IMR-90 (cell line): ENCODE results near the gene FAM199X. TPM values are rescaled to one million over a fixed set of nuclear protein-coding genes. Genes with fewer than 3 reads are reported as not detected.

Experiments
- ATAC-seq: fragments of 200-7000 bp; cut with Tn5 transposase; 2 replicates; pipeline ENCODE4 v1.9.1; 2020; ENCODE audit warnings: low read depth, mild to moderate bottlenecking, moderate library complexity
- BruUV-seq: library from RNA; stranded (reverse); fragments of 400-500 nt; replicated peaks from 2 replicates; lab custom pipeline; 2021; lab: Mats Ljungman, UMichigan
- CTCF ChIA-PET: fragments of 300-600 bp; formaldehyde crosslinking; extraction: SDS; loops from one replicate; lab custom pipeline; 2021; ENCODE audit warnings: antibody characterized with exemption; lab: Yijun Ruan, JAX
- POLR2A ChIA-PET: fragments of 300-600 bp; sonication (Branson Sonifier 250); formaldehyde crosslinking; loops from one replicate; lab custom pipeline; 2022; ENCODE audit warnings: antibody characterized with exemption; ENCODE audit not compliant: unreplicated experiment; lab: Charles Lee
- DNase-seq: peaks from one replicate; pipeline ENCODE4 v3.0.0; 2013
- H2AFZ ChIP-seq: replicated peaks from 2 replicates; pipeline ENCODE3; 2013; ENCODE audit warnings: low read length, mild to moderate bottlenecking; ENCODE audit not compliant: poor library complexity
- H2AK5ac ChIP-seq: 2 replicates; pipeline ENCODE4 v1.6.1; 2013; ENCODE audit warnings: low read depth, low read length, inconsistent platforms
- H2AK9ac ChIP-seq: replicated peaks from 2 replicates; pipeline ENCODE3; 2013; ENCODE audit warnings: mild to moderate bottlenecking, low read depth, low read length, moderate library complexity; ENCODE audit not compliant: poor library complexity
- H2BK120ac ChIP-seq: 2 replicates; pipeline ENCODE4 v1.6.1; 2013; ENCODE audit warnings: low read depth, low read length, inconsistent platforms
- H2BK15ac ChIP-seq: 3 replicates; pipeline ENCODE4 v1.6.1; 2013; ENCODE audit warnings: low read depth, low read length, inconsistent platforms
- H2BK20ac ChIP-seq: 2 replicates; pipeline ENCODE4 v1.6.1; 2013; ENCODE audit warnings: low read depth, mild to moderate bottlenecking, inconsistent platforms, low read length, moderate library complexity
- H2BK5ac ChIP-seq: 2 replicates; pipeline ENCODE4 v1.6.1; 2013; ENCODE audit warnings: mild to moderate bottlenecking, low read depth, low read length, inconsistent platforms; ENCODE audit not compliant: poor library complexity, severe bottlenecking
- H3K14ac ChIP-seq: replicated peaks from 2 replicates; pipeline ENCODE4 v1.6.1; 2013; ENCODE audit warnings: low read depth, low read length, inconsistent platforms
- H3K18ac ChIP-seq: 2 replicates; pipeline ENCODE4 v1.6.1; 2013; ENCODE audit warnings: low read depth, low read length, control low read depth
- H3K23ac ChIP-seq: 2 replicates; pipeline ENCODE4 v1.6.1; 2013; ENCODE audit warnings: low read depth, low read length, inconsistent platforms
- H3K27ac ChIP-seq: 2 replicates; pipeline ENCODE4 v1.5.1; 2013; ENCODE audit warnings: mild to moderate bottlenecking, control low read depth, low read length; ENCODE audit not compliant: insufficient read depth
- H3K27me3 ChIP-seq: 2 replicates; pipeline ENCODE4 v1.6.1; 2013; ENCODE audit warnings: low read length; ENCODE audit not compliant: control insufficient read depth, insufficient read depth
- H3K36me3 ChIP-seq: 2 replicates; pipeline ENCODE4 v1.6.1; 2013; ENCODE audit warnings: low read length, mixed read lengths; ENCODE audit not compliant: control insufficient read depth, insufficient read depth
- H3K4ac ChIP-seq: 2 replicates; pipeline ENCODE4 v1.6.1; 2013; ENCODE audit warnings: low read depth, low read length, inconsistent platforms
- H3K4me1 ChIP-seq: 2 replicates; pipeline ENCODE4 v1.6.1; 2013; ENCODE audit warnings: low read length, mixed read lengths; ENCODE audit not compliant: control insufficient read depth, insufficient read depth
- H3K4me2 ChIP-seq: 2 replicates; pipeline ENCODE4 v1.6.1; 2013; ENCODE audit warnings: low read depth, mild to moderate bottlenecking, control low read depth, low read length, moderate library complexity
- H3K4me3 ChIP-seq: 2 replicates; pipeline ENCODE4 v1.5.1; 2013; ENCODE audit warnings: low read depth, mild to moderate bottlenecking, control low read depth, low read length, moderate library complexity; ENCODE audit not compliant: insufficient read depth
- H3K56ac ChIP-seq: 2 replicates; pipeline ENCODE4 v1.6.1; 2013; ENCODE audit warnings: low read length, inconsistent platforms; ENCODE audit not compliant: insufficient read depth; ENCODE audit errors: extremely low read depth
- H3K79me1 ChIP-seq, 2 experiments: 2 replicates each; pipeline ENCODE4 v1.6.1; 2013; ENCODE audit warnings: low read length in 2 of 2, inconsistent platforms in 1 of 2, low read depth in 1 of 2
- H3K9ac ChIP-seq: 2 replicates; pipeline ENCODE4 v1.6.1; 2013; ENCODE audit warnings: low read depth, low read length, control low read depth
- H3K9me1 ChIP-seq: 2 replicates; pipeline ENCODE4 v1.6.1; 2013; ENCODE audit warnings: low read length, inconsistent platforms; ENCODE audit not compliant: insufficient read depth
- H3K9me3 ChIP-seq: 2 replicates; pipeline ENCODE4 v1.6.1; 2013; ENCODE audit warnings: low read length; ENCODE audit not compliant: control insufficient read depth, insufficient read depth
- H4K20me1 ChIP-seq: 2 replicates; pipeline ENCODE4 v1.6.1; 2013; ENCODE audit warnings: low read length, inconsistent platforms; ENCODE audit not compliant: insufficient read depth
- H4K5ac ChIP-seq: 2 replicates; pipeline ENCODE4 v1.6.1; 2013; ENCODE audit warnings: mild to moderate bottlenecking, low read depth, low read length, control low read depth
- H4K8ac ChIP-seq, 2 experiments: 2 replicates each; pipeline ENCODE4 v1.6.1; 2013; ENCODE audit warnings: low read depth in 2 of 2, low read length in 2 of 2, control low read depth in 1 of 2, inconsistent platforms in 1 of 2
- H4K91ac ChIP-seq: 2 replicates; pipeline ENCODE4 v1.6.1; 2013; ENCODE audit warnings: low read depth, low read length, inconsistent platforms; ENCODE audit not compliant: insufficient read depth
- BHLHE40 ChIP-seq: fragments of 150-350 bp; IDR thresholded peaks from 2 replicates; pipeline ENCODE4 v1.6.1; 2016; ENCODE audit warnings: mild to moderate bottlenecking, low read depth, low read length
- CEBPB ChIP-seq: IDR thresholded peaks from 2 replicates; pipeline ENCODE4 v1.6.1; 2012; ENCODE audit warnings: low read depth, low read length, improper control_type of control experiment
- CHD1 ChIP-seq: IDR thresholded peaks from 2 replicates; pipeline ENCODE4 v1.6.1; 2012; ENCODE audit warnings: low read depth, low read length, improper control_type of control experiment
- FOS ChIP-seq: fragments of 150-350 bp; IDR thresholded peaks from 2 replicates; pipeline ENCODE4 v1.6.1; 2016; ENCODE audit warnings: low read depth, low read length
- MAFK ChIP-seq: IDR thresholded peaks from 2 replicates; pipeline ENCODE4 v1.6.1; 2012; ENCODE audit warnings: low read depth, low read length, improper control_type of control experiment
- MAZ ChIP-seq: IDR thresholded peaks from 2 replicates; pipeline ENCODE4 v1.6.1; 2012; ENCODE audit warnings: low read depth, mild to moderate bottlenecking, low read length, improper control_type of control experiment, moderate library complexity, borderline replicate concordance
- MXI1 ChIP-seq: IDR thresholded peaks from 2 replicates; pipeline ENCODE4 v1.6.1; 2012; ENCODE audit warnings: low read depth, mild to moderate bottlenecking, low read length, moderate library complexity, borderline replicate concordance
- NFE2L2 ChIP-seq: fragments of 150-350 bp; IDR thresholded peaks from 2 replicates; pipeline ENCODE4 v1.6.1; 2016; ENCODE audit warnings: low read depth, mild to moderate bottlenecking, low read length
- POLR2A ChIP-seq: IDR thresholded peaks from 2 replicates; pipeline ENCODE4 v1.6.1; 2012; ENCODE audit warnings: mild to moderate bottlenecking, low read depth, low read length
- RAD21 ChIP-seq: IDR thresholded peaks from 2 replicates; pipeline ENCODE4 v1.6.1; 2012; ENCODE audit warnings: low read length, improper control_type of control experiment
- RCOR1 ChIP-seq: IDR thresholded peaks from 2 replicates; pipeline ENCODE4 v1.6.1; 2012; ENCODE audit warnings: mild to moderate bottlenecking, low read length, improper control_type of control experiment; ENCODE audit not compliant: insufficient replicate concordance
- RFX5 ChIP-seq: IDR thresholded peaks from 2 replicates; pipeline ENCODE4 v1.8.0; 2012; ENCODE audit warnings: low read depth, mild to moderate bottlenecking, low read length, moderate library complexity
- SMC3 ChIP-seq: fragments of 150-350 bp; IDR thresholded peaks from 2 replicates; pipeline ENCODE4 v1.6.1; 2016; ENCODE audit warnings: low read depth, mild to moderate bottlenecking, antibody characterized with exemption, low read length, moderate library complexity
- WGBS, 2 experiments: methylation state at CpG; one replicate each; pipeline versions ENCODE4 v1.1.5 to v1.1.7; 2013; ENCODE audit warnings: missing lambda C conversion rate in 2 of 2; ENCODE audit not compliant: insufficient read length in 1 of 2; ENCODE audit errors: extremely low coverage in 2 of 2; 5-methylcytosine and 5-hydroxymethylcytosine counted together
- dilution Hi-C: fragments of 300-500 bp; cut with HindIII; formaldehyde crosslinking; loops from one replicate; pipeline ENCODE4 v1.14.3; 2018; ENCODE audit warnings: low sequenced_read_pairs; ENCODE audit not compliant: unreplicated experiment
- in situ Hi-C: fragments of 300-500 bp; cut with MboI; formaldehyde crosslinking; loops from 3 replicates; pipeline ENCODE4 v1.14.3; 2019; ENCODE audit warnings: low sequenced_read_pairs, inconsistent platforms, mixed read lengths
- intact Hi-C: fragments of 100-400 bp; cut with micrococcal nuclease; formaldehyde crosslinking; loops from 2 replicates; pipeline ENCODE4 v1.10.0; 2022
- polyA plus RNA-seq, 3 experiments: library from polyadenylated mRNA; depleted of rRNA; stranded (reverse); fragments of >200 nt; gene quantifications; 2 replicates each; pipeline ENCODE4 v1.2.3, GENCODE V29; 2012; ENCODE audit warnings: low replicate concordance in 1 of 3
- total RNA-seq: library from RNA; depleted of rRNA; stranded (reverse); fragments of >200 nt; gene quantifications from 2 replicates; pipeline ENCODE4 v1.2.3, GENCODE V29; 2012
- TF ChIP-seq, protein P1 (sequence below): fragments of 150-350 bp; IDR thresholded peaks from 2 replicates; pipeline ENCODE4 v1.6.1; 2017; ENCODE audit warnings: mild to moderate bottlenecking, antibody characterized with exemption, low read length, low read depth
- TF ChIP-seq, protein P2 (sequence below): fragments of 150-350 bp; IDR thresholded peaks from 2 replicates; pipeline ENCODE4 v1.6.1; 2016; ENCODE audit warnings: low read depth, mild to moderate bottlenecking, low read length, moderate library complexity, borderline replicate concordance
- TF ChIP-seq, protein P3 (sequence below): conservative IDR thresholded peaks from 2 replicates; pipeline ENCODE4 v1.5.1; 2012; ENCODE audit warnings: mild to moderate bottlenecking, low read depth, low read length, improper control_type of control experiment

The FAM199X gene
- total and polyA plus RNA-seq, 2 of the 4 experiments (the other 2 are of a cell fraction), result 4.0 to 13.8 TPM

DNA sequence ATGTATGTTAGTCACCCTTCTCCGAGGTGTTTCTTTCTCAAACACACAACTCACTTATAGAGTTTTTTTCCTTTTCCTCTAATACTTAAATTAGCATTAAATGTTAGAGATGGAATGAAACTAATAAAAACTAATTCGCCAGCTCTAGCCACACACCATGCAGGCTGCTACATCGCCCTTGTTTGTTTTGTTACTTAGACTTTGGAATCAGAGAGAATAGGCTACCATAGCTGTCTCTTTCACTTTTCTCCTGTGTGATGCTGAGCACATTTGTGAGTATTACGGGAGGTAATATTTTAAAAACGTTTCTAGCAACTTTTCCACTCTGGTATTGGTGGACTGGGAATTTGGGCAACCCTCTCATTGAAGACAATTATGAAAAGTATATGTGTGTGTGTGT is 44.9 kb downstream of the FAM199X start:
- CTCF ChIA-PET, result no interaction called here
- dilution Hi-C loops, result no loop called here
- BruUV-seq, result no TSS peak

More for the DNA sequence above, 44.9 kb downstream of the FAM199X start:
- Histone ChIP-seq H4K5ac (no peak overlapping the region), H2BK5ac (no peak overlapping the region), H3K9ac (no peak overlapping the region), H3K4me1 (no peaks in the 10 kb centered on the region), H3K9me3 (no peaks in the 10 kb centered on the region), H4K20me1 (no peaks in the 10 kb centered on the region), H2BK15ac (no peak overlapping the region), H4K91ac (no peak overlapping the region), H3K36me3 (no peaks in the 10 kb centered on the region), H2AK5ac (no peak overlapping the region), H3K23ac (no peak overlapping the region), H2AK9ac (no peak overlapping the region), H3K9me1 (no peaks in the 10 kb centered on the region), H3K27me3 (peaks cover 6% of the 10 kb centered on the region), H3K56ac (no peak overlapping the region), H4K8ac (no peak overlapping the region), H2AFZ (no peak overlapping the region), H3K79me1 (no peaks in the 10 kb centered on the region), H3K4ac (no peak overlapping the region), H3K4me2 (no peak overlapping the region), H2BK20ac (no peak overlapping the region), H3K14ac (no peak overlapping the region), H3K4me3 (no peak overlapping the region), H3K18ac (no peak overlapping the region), H2BK120ac (no peak overlapping the region), H3K27ac (no peak overlapping the region)
- no CpG with 5 or more reads among the region's 5 CpGs for WGBS, 2 experiments
- no peak for ATAC-seq
- in situ Hi-C loops, result no loop called here
- intact Hi-C loops, result no loop called here
- POLR2A ChIA-PET, result no interaction called here
- DNase-seq, result no peak
- no peak for TF ChIP-seq MAFK
- no peak for TF ChIP-seq CHD1
- no peak for TF ChIP-seq MAZ
- no peak for TF ChIP-seq POLR2A
- no peak for TF ChIP-seq RAD21
- no peak for TF ChIP-seq NFE2L2
- TF ChIP-seq FOS, result no peak
- TF ChIP-seq MXI1, result no peak
- TF ChIP-seq, protein P1, sequence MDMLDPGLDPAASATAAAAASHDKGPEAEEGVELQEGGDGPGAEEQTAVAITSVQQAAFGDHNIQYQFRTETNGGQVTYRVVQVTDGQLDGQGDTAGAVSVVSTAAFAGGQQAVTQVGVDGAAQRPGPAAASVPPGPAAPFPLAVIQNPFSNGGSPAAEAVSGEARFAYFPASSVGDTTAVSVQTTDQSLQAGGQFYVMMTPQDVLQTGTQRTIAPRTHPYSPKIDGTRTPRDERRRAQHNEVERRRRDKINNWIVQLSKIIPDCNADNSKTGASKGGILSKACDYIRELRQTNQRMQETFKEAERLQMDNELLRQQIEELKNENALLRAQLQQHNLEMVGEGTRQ, result no peak
- no peak for TF ChIP-seq CEBPB
- no peak for TF ChIP-seq BHLHE40
- TF ChIP-seq SMC3, result no peak
- TF ChIP-seq, protein P2, sequence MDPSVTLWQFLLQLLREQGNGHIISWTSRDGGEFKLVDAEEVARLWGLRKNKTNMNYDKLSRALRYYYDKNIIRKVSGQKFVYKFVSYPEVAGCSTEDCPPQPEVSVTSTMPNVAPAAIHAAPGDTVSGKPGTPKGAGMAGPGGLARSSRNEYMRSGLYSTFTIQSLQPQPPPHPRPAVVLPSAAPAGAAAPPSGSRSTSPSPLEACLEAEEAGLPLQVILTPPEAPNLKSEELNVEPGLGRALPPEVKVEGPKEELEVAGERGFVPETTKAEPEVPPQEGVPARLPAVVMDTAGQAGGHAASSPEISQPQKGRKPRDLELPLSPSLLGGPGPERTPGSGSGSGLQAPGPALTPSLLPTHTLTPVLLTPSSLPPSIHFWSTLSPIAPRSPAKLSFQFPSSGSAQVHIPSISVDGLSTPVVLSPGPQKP, result no peak
- no peak for TF ChIP-seq RCOR1
- TF ChIP-seq RFX5, result no peak
- TF ChIP-seq, protein P3, sequence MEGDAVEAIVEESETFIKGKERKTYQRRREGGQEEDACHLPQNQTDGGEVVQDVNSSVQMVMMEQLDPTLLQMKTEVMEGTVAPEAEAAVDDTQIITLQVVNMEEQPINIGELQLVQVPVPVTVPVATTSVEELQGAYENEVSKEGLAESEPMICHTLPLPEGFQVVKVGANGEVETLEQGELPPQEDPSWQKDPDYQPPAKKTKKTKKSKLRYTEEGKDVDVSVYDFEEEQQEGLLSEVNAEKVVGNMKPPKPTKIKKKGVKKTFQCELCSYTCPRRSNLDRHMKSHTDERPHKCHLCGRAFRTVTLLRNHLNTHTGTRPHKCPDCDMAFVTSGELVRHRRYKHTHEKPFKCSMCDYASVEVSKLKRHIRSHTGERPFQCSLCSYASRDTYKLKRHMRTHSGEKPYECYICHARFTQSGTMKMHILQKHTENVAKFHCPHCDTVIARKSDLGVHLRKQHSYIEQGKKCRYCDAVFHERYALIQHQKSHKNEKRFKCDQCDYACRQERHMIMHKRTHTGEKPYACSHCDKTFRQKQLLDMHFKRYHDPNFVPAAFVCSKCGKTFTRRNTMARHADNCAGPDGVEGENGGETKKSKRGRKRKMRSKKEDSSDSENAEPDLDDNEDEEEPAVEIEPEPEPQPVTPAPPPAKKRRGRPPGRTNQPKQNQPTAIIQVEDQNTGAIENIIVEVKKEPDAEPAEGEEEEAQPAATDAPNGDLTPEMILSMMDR, result no peak
